Trophoblast cell (in vitro differentiated cells and primary cell): Measurements from ENCODE around the gene CDNF.

Experiments
- DNase-seq, 2 donors: peaks; one replicate each; pipeline ENCODE4 v3.0.0-alpha.2; 2016
- H2AFZ ChIP-seq: 2 replicates; pipeline ENCODE4 v1.6.1; 2013; ENCODE audit warnings: low read length, moderate library complexity, mild to moderate bottlenecking; ENCODE audit not compliant: insufficient read depth, poor library complexity
- H2AK5ac ChIP-seq: 2 replicates; pipeline ENCODE4 v1.6.1; 2013; ENCODE audit warnings: mild to moderate bottlenecking, low read length
- H2BK120ac ChIP-seq: 2 replicates; pipeline ENCODE4 v1.6.1; 2013; ENCODE audit warnings: low read length, mild to moderate bottlenecking, moderate library complexity; ENCODE audit not compliant: insufficient read depth, poor library complexity
- H2BK12ac ChIP-seq: 2 replicates; pipeline ENCODE4 v1.6.1; 2013; ENCODE audit warnings: mild to moderate bottlenecking, low read length, moderate library complexity
- H2BK5ac ChIP-seq: 2 replicates; pipeline ENCODE4 v1.6.1; 2013; ENCODE audit warnings: low read length, low read depth, moderate library complexity, mild to moderate bottlenecking; ENCODE audit not compliant: poor library complexity
- H3K14ac ChIP-seq: 2 replicates; pipeline ENCODE4 v1.6.1; 2013; ENCODE audit warnings: mild to moderate bottlenecking, low read length
- H3K18ac ChIP-seq: 2 replicates; pipeline ENCODE4 v1.6.1; 2013; ENCODE audit warnings: mild to moderate bottlenecking, low read length
- H3K23ac ChIP-seq: 2 replicates; pipeline ENCODE4 v1.6.1; 2013; ENCODE audit warnings: low read length
- H3K27ac ChIP-seq: 2 replicates; pipeline ENCODE4 v1.5.1; 2013; ENCODE audit warnings: low read depth, mild to moderate bottlenecking, inconsistent platforms, low read length, moderate library complexity
- H3K27me3 ChIP-seq: 2 replicates; pipeline ENCODE4 v1.6.1; 2013; ENCODE audit warnings: inconsistent platforms, mild to moderate bottlenecking, low read length, moderate library complexity; ENCODE audit not compliant: insufficient read depth
- H3K36me3 ChIP-seq, 2 experiments: 1 replicate in 1 of 2; 2 replicates in 1 of 2; pipeline ENCODE4 v1.6.1; 2013; ENCODE audit warnings: low read length in 2 of 2, mild to moderate bottlenecking in 2 of 2, moderate library complexity in 1 of 2; ENCODE audit not compliant: insufficient read depth in 2 of 2, control insufficient read depth in 1 of 2
- H3K4ac ChIP-seq: 2 replicates; pipeline ENCODE4 v1.6.1; 2013; ENCODE audit warnings: low read depth, mild to moderate bottlenecking, low read length, moderate library complexity
- H3K4me1 ChIP-seq, 2 experiments: 1 replicate in 1 of 2; 2 replicates in 1 of 2; pipeline ENCODE4 v1.6.1; 2013; ENCODE audit warnings: low read length in 2 of 2, mild to moderate bottlenecking in 2 of 2, moderate library complexity in 1 of 2; ENCODE audit not compliant: insufficient read depth in 2 of 2, control insufficient read depth in 1 of 2
- H3K4me2 ChIP-seq: 2 replicates; pipeline ENCODE4 v1.6.1; 2013; ENCODE audit warnings: inconsistent platforms, mild to moderate bottlenecking, low read length, moderate library complexity
- H3K4me3 ChIP-seq: 2 replicates; pipeline ENCODE4 v1.5.1; 2013; ENCODE audit warnings: mild to moderate bottlenecking, low read depth, low read length, inconsistent platforms
- H3K79me1 ChIP-seq: one replicate; pipeline ENCODE4 v1.6.1; 2013; ENCODE audit warnings: low read length
- H3K79me2 ChIP-seq: 2 replicates; pipeline ENCODE4 v1.6.1; 2013; ENCODE audit warnings: low read length, mild to moderate bottlenecking; ENCODE audit not compliant: control insufficient read depth, insufficient read depth, poor library complexity
- H3K9ac ChIP-seq: 2 replicates; pipeline ENCODE4 v1.6.1; 2013; ENCODE audit warnings: mild to moderate bottlenecking, low read length
- H3K9me3 ChIP-seq: 2 replicates; pipeline ENCODE4 v1.6.1; 2013; ENCODE audit warnings: low read depth, mild to moderate bottlenecking, control low read depth, inconsistent platforms, low read length; ENCODE audit not compliant: insufficient read depth
- H4K12ac ChIP-seq: 2 replicates; pipeline ENCODE4 v1.6.1; 2013; ENCODE audit warnings: low read depth, mild to moderate bottlenecking, low read length, moderate library complexity
- H4K8ac ChIP-seq: 2 replicates; pipeline ENCODE4 v1.6.1; 2013; ENCODE audit warnings: low read depth, mild to moderate bottlenecking, low read length, moderate library complexity
- H4K91ac ChIP-seq: one replicate; pipeline ENCODE4 v1.6.1; 2013; ENCODE audit warnings: low read depth, mild to moderate bottlenecking, low read length, moderate library complexity
- WGBS: extraction: QIAGEN DNeasy Blood & Tissue Kit; methylation state at CpG from one replicate; pipeline ENCODE4 v1.1.7; 2013; ENCODE audit warnings: missing lambda C conversion rate; ENCODE audit not compliant: insufficient read length, insufficient coverage; ENCODE audit errors: extremely low coverage; 5-methylcytosine and 5-hydroxymethylcytosine counted together

The CDNF gene

GRCh38 chr10:14787938-14788337 is 49.9 kb downstream of the CDNF start:
- H3K18ac ChIP-seq = no peak overlapping the region
- no peak overlapping the region for H2BK5ac ChIP-seq
- no peak overlapping the region for H3K4me2 ChIP-seq
- H2AFZ ChIP-seq = no peak overlapping the region
- peaks cover 0 to 2% of the 10 kb centered on the region in 2 experiments for H3K4me1 ChIP-seq
- H2BK120ac ChIP-seq = no peak overlapping the region
- H3K9me3 ChIP-seq = peaks cover 2% of the 10 kb centered on the region
- no peak overlapping the region for H3K23ac ChIP-seq
- no peak overlapping the region for H3K4me3 ChIP-seq
- H4K8ac ChIP-seq = no peak overlapping the region
- no CpG with 5 or more reads among the region's 5 CpGs for WGBS
- no peak overlapping the region for H3K9ac ChIP-seq
- H4K12ac ChIP-seq = no peak overlapping the region
- no peaks in the 10 kb centered on the region for H3K27me3 ChIP-seq
- H2AK5ac ChIP-seq = no peak overlapping the region
- H3K79me1 ChIP-seq = no peaks in the 10 kb centered on the region
- H3K27ac ChIP-seq = no peak overlapping the region
- no peak overlapping the region for H4K91ac ChIP-seq
- H2BK12ac ChIP-seq = no peak overlapping the region
- peaks cover 0 to 2% of the 10 kb centered on the region in 2 experiments for H3K36me3 ChIP-seq
- no peaks in the 10 kb centered on the region for H3K79me2 ChIP-seq
- DNase-seq = peak in 1 of 2 donors; percentile 6
- H3K14ac ChIP-seq = no peak overlapping the region
- no peak overlapping the region for H3K4ac ChIP-seq

- H3K27me3 ChIP-seq = no peaks in the 10 kb centered on the region
- no peak overlapping the region for H2BK12ac ChIP-seq
- no peak overlapping the region for H3K27ac ChIP-seq
- no peak overlapping the region for H4K8ac ChIP-seq
- DNase-seq = peak; percentile 64 to 84
- no peak overlapping the region for H3K4ac ChIP-seq
- H3K4me1 ChIP-seq = peaks cover 8 to 12% of the 10 kb centered on the region in 2 experiments
- peaks cover 0 to 2% of the 10 kb centered on the region in 2 experiments for H3K36me3 ChIP-seq
- no peak overlapping the region for H3K14ac ChIP-seq
- no peak overlapping the region for H2BK120ac ChIP-seq
- peaks cover 1% of the 10 kb centered on the region for H3K79me1 ChIP-seq
- H2AK5ac ChIP-seq = no peak overlapping the region
- H3K79me2 ChIP-seq = no peaks in the 10 kb centered on the region
- no peak overlapping the region for H2AFZ ChIP-seq
- peaks cover 2% of the 10 kb centered on the region for H3K9me3 ChIP-seq
- H3K9ac ChIP-seq = no peak overlapping the region
- no peak overlapping the region for H3K18ac ChIP-seq
- no CpG with 5 or more reads among the region's 5 CpGs for WGBS
- H3K23ac ChIP-seq = no peak overlapping the region
- H3K4me2 ChIP-seq = no peak overlapping the region
- no peak overlapping the region for H3K4me3 ChIP-seq
- no peak overlapping the region for H4K12ac ChIP-seq
- no peak overlapping the region for H2BK5ac ChIP-seq
- H4K91ac ChIP-seq = no peak overlapping the region
Measured at GRCh38 chr10:14784459-14785055, 53.3 kb downstream of the CDNF start.

- Histone ChIP-seq H2AK5ac (no peak overlapping the region), H3K14ac (no peak overlapping the region), H3K4me1 (peaks cover 8 to 16% of the 10 kb centered on the region in 2 experiments), H3K79me2 (no peaks in the 10 kb centered on the region), H3K18ac (no peak overlapping the region), H3K9ac (no peak overlapping the region), H2AFZ (no peak overlapping the region), H4K12ac (no peak overlapping the region), H2BK120ac (no peak overlapping the region), H2BK12ac (no peak overlapping the region), H3K27me3 (no peaks in the 10 kb centered on the region), H3K23ac (no peak overlapping the region), H3K9me3 (peaks cover 2% of the 10 kb centered on the region), H4K8ac (no peak overlapping the region), H3K4ac (no peak overlapping the region), H3K36me3 (peaks cover 0 to 2% of the 10 kb centered on the region in 2 experiments), H3K27ac (peak overlapping the region; percentile 36), H3K4me2 (no peak overlapping the region), H2BK5ac (no peak overlapping the region), H3K4me3 (no peak overlapping the region), H3K79me1 (peaks cover 1% of the 10 kb centered on the region), H4K91ac (no peak overlapping the region)
- peak; percentile 98 to 99 for DNase-seq
- WGBS = no CpG with 5 or more reads among the region's 9 CpGs
Measured at GRCh38 chr10:14782691-14783363, 55.0 kb downstream of the CDNF start.

GRCh38 chr10:14781763-14782162 is 56.1 kb downstream of the CDNF start:
- Histone ChIP-seq H2BK12ac (peak overlapping the region; percentile 52), H3K14ac (no peak overlapping the region), H3K4me2 (no peak overlapping the region), H3K4me1 (peaks cover 8 to 16% of the 10 kb centered on the region in 2 experiments), H3K79me2 (no peaks in the 10 kb centered on the region), H2BK5ac (peak overlapping the region; percentile 9), H4K8ac (no peak overlapping the region), H3K27ac (no peak overlapping the region), H2BK120ac (no peak overlapping the region), H2AFZ (no peak overlapping the region), H3K4ac (no peak overlapping the region), H2AK5ac (no peak overlapping the region), H4K12ac (no peak overlapping the region), H3K9ac (no peak overlapping the region), H3K79me1 (peaks cover 1% of the 10 kb centered on the region), H4K91ac (peak overlapping the region; percentile 32), H3K23ac (no peak overlapping the region), H3K4me3 (no peak overlapping the region), H3K9me3 (peaks cover 2% of the 10 kb centered on the region), H3K18ac (no peak overlapping the region), H3K27me3 (no peaks in the 10 kb centered on the region), H3K36me3 (peaks cover 0 to 2% of the 10 kb centered on the region in 2 experiments)
- WGBS = no CpG with 5 or more reads among the region's 7 CpGs
- no peak for DNase-seq
